K562 (cell line): ENCODE measurements around the gene CLTA.

Source experiments
- CREB1 ChIP-seq, 2 experiments: sonication (generic) in 1 of 2; formaldehyde crosslinking in 1 of 2; IDR thresholded peaks; 2 replicates each; pipeline versions ENCODE4 v1.6.1 to v1.8.0; 2012 to 2022; ENCODE audit warnings: inconsistent platforms in 1 of 2, mild to moderate bottlenecking in 1 of 2, missing genetic modification reagents in 1 of 2, moderate library complexity in 1 of 2
- CTCF ChIP-seq, 3 experiments: IDR thresholded peaks in 2 of 3; conservative IDR thresholded peaks in 1 of 3; 2 replicates each; pipeline ENCODE4 v1.5.1; 2011 to 2012; ENCODE audit warnings: low read length in 3 of 3, mild to moderate bottlenecking in 3 of 3, control low read depth in 2 of 3, improper control_type of control experiment in 1 of 3, inconsistent platforms in 1 of 3, low read depth in 1 of 3, mixed read lengths in 1 of 3, moderate library complexity in 1 of 3; ENCODE audit not compliant: insufficient read depth in 2 of 3
- HDAC6 ChIP-seq: IDR thresholded peaks from 2 replicates; pipeline ENCODE4 v1.6.1; 2012; ENCODE audit warnings: low read depth, mild to moderate bottlenecking, control low read depth, inconsistent platforms, low read length, moderate library complexity
- MYC ChIP-seq, 2 experiments: fragments of 250-450 bp in 1 of 2; sonication (Bioruptor Pico) in 1 of 2; IDR thresholded peaks; 2 replicates each; pipeline versions ENCODE4 v1.5.1 to v1.6.1; 2012 to 2021; ENCODE audit warnings: low read depth in 2 of 2, borderline replicate concordance in 1 of 2, improper control_type of control experiment in 1 of 2, low read length in 1 of 2, mild to moderate bottlenecking in 1 of 2, moderate library complexity in 1 of 2
- ZNF324 ChIP-seq: fragments of 250-450 bp; sonication (Bioruptor Pico); IDR thresholded peaks from 2 replicates; pipeline ENCODE4 v1.4.0; 2020; ENCODE audit warnings: mild to moderate bottlenecking
- ZNF609 ChIP-seq: sonication (generic); formaldehyde crosslinking; IDR thresholded peaks from 2 replicates; pipeline ENCODE4 v1.8.1; 2023; ENCODE audit warnings: missing genetic modification reagents, mild to moderate bottlenecking, borderline replicate concordance

GRCh38 chr9:36151316-36152210 is 39.2 kb upstream of the CLTA start:
- TF ChIP-seq CREB1 (IDR thresholded peaks at IDR 0.05) (no peak), CREB1 (CRISPR knock-in tag; IDR thresholded peaks at IDR 0.05) (no peak), ZNF324 (no peak), MYC (IDR thresholded peaks at IDR 0.05; ENCODE audit: low read depth, low read length) (no peak), MYC (CRISPR knock-in tag; IDR thresholded peaks at IDR 0.05; ENCODE audit: borderline replicate concordance, low read depth) (no peak), ZNF609 (no peak), CTCF (IDR thresholded peaks at IDR 0.05 in 2 of 3, conservative IDR thresholded peaks at IDR 0.05 in 1 of 3; ENCODE audit: insufficient read depth in 2 of 3, low read depth in 1 of 3, low read length in 3 of 3) (no peak), HDAC6 (no peak)
